Adrenal gland (tissue), 5 donors: Measurements from ENCODE around the gene DPP4.

Source experiments
- CTCF ChIP-seq, 6 experiments: fragments of 450-650 bp in 4 of 6; fragments of 200-600 bp in 2 of 6; sonication (generic) in 1 of 6; IDR thresholded peaks; 1 replicate in 5 of 6; 2 replicates in 1 of 6; pipeline versions ENCODE4 v1.5.1 to v1.8.0; 2016 to 2021; ENCODE audit warnings: antibody characterized with exemption in 6 of 6, mild to moderate bottlenecking in 2 of 6, moderate library complexity in 1 of 6
- POLR2A ChIP-seq, 2 donors: fragments of 450-650 bp; IDR thresholded peaks; one replicate each; pipeline ENCODE4 v1.6.1; 2017; ENCODE audit warnings: antibody characterized with exemption in 2 of 2, mild to moderate bottlenecking in 2 of 2, moderate library complexity in 1 of 2
- donor health status: DM: no; HTN: no; CAD: no.

- TF ChIP-seq CTCF (IDR thresholded peaks at IDR 0.05) (no peak), POLR2A (IDR thresholded peaks at IDR 0.05) (no peak)
Observed at GRCh38 chr2:161994761-161995520, 79.1 kb downstream of the DPP4 start.
